Esophagus muscularis mucosa (tissue), 4 donors: ENCODE data around the gene MPV17.
"Not testable (repeated sequence)": the region's sequence is repeated elsewhere in the genome, so short reads cannot be mapped to it uniquely, and the experiment has no call there.

Source experiments
- EP300 ChIP-seq: sonication (generic); formaldehyde crosslinking; IDR thresholded peaks from one replicate; pipeline ENCODE4 v1.6.1; 2017; ENCODE audit warnings: antibody characterized with exemption
- POLR2A ChIP-seq: fragments of 450-650 bp; IDR thresholded peaks from one replicate; pipeline ENCODE4 v1.6.1; 2017; ENCODE audit warnings: antibody characterized with exemption, moderate library complexity, mild to moderate bottlenecking, low read depth
- TF ChIP-seq, protein P1 (sequence below), 3 experiments: fragments of 200-600 bp in 2 of 3; fragments of 450-650 bp in 1 of 3; sonication (generic) in 2 of 3; IDR thresholded peaks; one replicate each; pipeline ENCODE4 v1.5.1; 2017 to 2019; ENCODE audit warnings: antibody characterized with exemption in 3 of 3, mild to moderate bottlenecking in 2 of 3, moderate library complexity in 1 of 3

DNA sequence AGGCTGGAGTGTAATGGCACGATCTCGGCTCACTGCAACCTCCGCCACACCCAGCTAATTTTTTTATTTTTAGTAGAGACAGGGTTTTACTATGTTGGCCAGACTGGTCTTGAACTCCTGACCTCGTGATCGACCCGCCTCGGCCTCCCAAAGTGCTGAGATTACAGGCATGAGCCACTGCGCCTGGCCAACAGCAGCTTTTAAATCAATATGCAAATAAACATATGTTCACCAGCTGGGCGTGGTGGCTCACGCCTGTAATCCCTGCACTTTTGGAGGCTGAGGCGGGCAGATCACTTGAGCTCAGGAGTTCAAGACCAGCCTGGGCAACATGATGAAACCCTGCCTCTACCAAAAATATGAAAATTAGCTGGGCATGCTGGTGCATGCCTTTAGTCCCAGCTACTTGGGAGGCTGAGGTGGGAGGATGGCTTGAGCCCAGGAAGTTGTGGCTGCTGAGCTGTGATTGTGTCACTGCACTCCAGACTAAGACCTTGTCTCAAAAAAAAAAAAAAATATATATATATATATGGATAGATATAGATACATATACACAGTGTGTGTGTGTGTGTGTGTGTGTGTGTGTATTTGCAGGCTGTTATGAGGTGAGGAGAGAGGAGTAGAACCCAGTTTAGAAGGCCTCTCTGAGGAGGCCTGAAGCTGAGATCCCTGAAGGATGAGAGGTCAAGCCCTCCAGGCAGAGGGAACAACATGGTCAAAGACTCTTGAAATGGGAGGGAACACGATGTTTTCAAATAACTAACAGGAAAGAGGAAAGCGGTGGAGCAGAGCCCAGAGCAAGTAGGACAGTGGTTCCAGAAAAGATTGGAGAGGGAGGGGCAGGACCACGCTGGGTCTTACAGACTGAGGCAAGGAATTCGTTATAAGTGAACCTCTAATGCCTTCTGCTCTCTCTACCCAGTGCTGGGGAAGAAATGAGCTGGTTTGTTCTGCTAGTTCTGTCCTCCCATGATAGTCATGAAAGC is 50.1 kb downstream of the MPV17 start:
- TF ChIP-seq, protein P1, sequence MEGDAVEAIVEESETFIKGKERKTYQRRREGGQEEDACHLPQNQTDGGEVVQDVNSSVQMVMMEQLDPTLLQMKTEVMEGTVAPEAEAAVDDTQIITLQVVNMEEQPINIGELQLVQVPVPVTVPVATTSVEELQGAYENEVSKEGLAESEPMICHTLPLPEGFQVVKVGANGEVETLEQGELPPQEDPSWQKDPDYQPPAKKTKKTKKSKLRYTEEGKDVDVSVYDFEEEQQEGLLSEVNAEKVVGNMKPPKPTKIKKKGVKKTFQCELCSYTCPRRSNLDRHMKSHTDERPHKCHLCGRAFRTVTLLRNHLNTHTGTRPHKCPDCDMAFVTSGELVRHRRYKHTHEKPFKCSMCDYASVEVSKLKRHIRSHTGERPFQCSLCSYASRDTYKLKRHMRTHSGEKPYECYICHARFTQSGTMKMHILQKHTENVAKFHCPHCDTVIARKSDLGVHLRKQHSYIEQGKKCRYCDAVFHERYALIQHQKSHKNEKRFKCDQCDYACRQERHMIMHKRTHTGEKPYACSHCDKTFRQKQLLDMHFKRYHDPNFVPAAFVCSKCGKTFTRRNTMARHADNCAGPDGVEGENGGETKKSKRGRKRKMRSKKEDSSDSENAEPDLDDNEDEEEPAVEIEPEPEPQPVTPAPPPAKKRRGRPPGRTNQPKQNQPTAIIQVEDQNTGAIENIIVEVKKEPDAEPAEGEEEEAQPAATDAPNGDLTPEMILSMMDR (IDR thresholded peaks at IDR 0.05) = not testable (repeated sequence)
- TF ChIP-seq EP300, POLR2A: not testable (repeated sequence)
